Ishikawa (cell line): ENCODE measurements around the gene SLC19A3.

Experiments
- CEBPB ChIP-seq: IDR thresholded peaks from 2 replicates; pipeline ENCODE4 v1.6.1; 2012
- CREB1 ChIP-seq: IDR thresholded peaks from 2 replicates; pipeline ENCODE4 v1.6.1; 2012; ENCODE audit warnings: low read depth
- EGR1 ChIP-seq: IDR thresholded peaks from 2 replicates; pipeline ENCODE4 v1.6.1; 2012
- EP300 ChIP-seq: IDR thresholded peaks from 2 replicates; pipeline ENCODE4 v1.6.1; 2012; ENCODE audit warnings: borderline replicate concordance
- FOXM1 ChIP-seq: IDR thresholded peaks from 2 replicates; pipeline ENCODE4 v1.6.1; 2012; ENCODE audit warnings: low read depth, borderline replicate concordance
- MAX ChIP-seq: IDR thresholded peaks from 2 replicates; pipeline ENCODE4 v1.6.1; 2012
- NFIC ChIP-seq: IDR thresholded peaks from 2 replicates; pipeline ENCODE4 v1.6.1; 2012
- RAD21 ChIP-seq: IDR thresholded peaks from 2 replicates; pipeline ENCODE4 v1.6.1; 2012; ENCODE audit warnings: low read depth
- REST ChIP-seq: IDR thresholded peaks from 2 replicates; pipeline ENCODE4 v1.6.1; 2012; ENCODE audit warnings: low read depth, mild to moderate bottlenecking
- TAF1 ChIP-seq: IDR thresholded peaks from 2 replicates; pipeline ENCODE4 v1.6.1; 2012; ENCODE audit warnings: low read depth, mild to moderate bottlenecking
- TCF12 ChIP-seq: IDR thresholded peaks from 2 replicates; pipeline ENCODE4 v1.6.1; 2012; ENCODE audit warnings: low read depth
- TEAD4 ChIP-seq: IDR thresholded peaks from 2 replicates; pipeline ENCODE4 v1.6.1; 2012
- USF1 ChIP-seq: IDR thresholded peaks from 2 replicates; pipeline ENCODE4 v1.6.1; 2012
- YY1 ChIP-seq: IDR thresholded peaks from 2 replicates; pipeline ENCODE4 v1.6.1; 2012; ENCODE audit warnings: low read depth
- ZBTB7A ChIP-seq: IDR thresholded peaks from 2 replicates; pipeline ENCODE4 v1.6.1; 2012; ENCODE audit warnings: low read depth

The SLC19A3 gene

GRCh38 chr2:227657199-227657845 is 60.5 kb downstream of the SLC19A3 start:
- no peak for TF ChIP-seq RAD21
- no peak for TF ChIP-seq CREB1
- TF ChIP-seq YY1, result no peak
- no peak for TF ChIP-seq REST
- no peak for TF ChIP-seq FOXM1
- TF ChIP-seq CEBPB, result no peak

- TF ChIP-seq REST, result no peak
- TF ChIP-seq USF1, result no peak
- TF ChIP-seq EP300, result no peak
- no peak for TF ChIP-seq ZBTB7A
- TF ChIP-seq NFIC, result no peak
Observed at GRCh38 chr2:227655454-227655853, 62.4 kb downstream of the SLC19A3 start.

GRCh38 chr2:227654426-227654825 is 63.4 kb downstream of the SLC19A3 start:
- TF ChIP-seq EGR1 (no peak), CEBPB (no peak), MAX (no peak), USF1 (no peak), TEAD4 (no peak), REST (no peak), NFIC (no peak), CREB1 (no peak), YY1 (no peak), TAF1 (no peak), ZBTB7A (no peak)

GRCh38 chr2:227653419-227653818 is 64.4 kb downstream of the SLC19A3 start:
- TF ChIP-seq YY1 (no peak), NFIC (no peak), RAD21 (no peak), REST (no peak), TAF1 (no peak), FOXM1 (no peak), CEBPB (no peak), TCF12 (no peak), EP300 (no peak), EGR1 (no peak), TEAD4 (no peak), ZBTB7A (no peak), USF1 (no peak), CREB1 (no peak), MAX (no peak)
